Stomach (tissue), 4 donors: ENCODE measurements around the gene TFDP2.

Source experiments
- POLR2AphosphoS5 ChIP-seq, 3 donors: sonication (generic); formaldehyde crosslinking; IDR thresholded peaks; one replicate each; pipeline ENCODE4 v1.6.1; 2016; ENCODE audit warnings: antibody characterized with exemption in 3 of 3
- TF ChIP-seq, protein P1 (sequence below), 7 experiments: fragments of 450-650 bp in 4 of 7; fragments of 200-600 bp in 3 of 7; sonication (generic) in 3 of 7; IDR thresholded peaks; one replicate each; pipeline ENCODE4 v1.5.1; 2016 to 2019; ENCODE audit warnings: antibody characterized with exemption in 7 of 7, control low read depth in 2 of 7, mild to moderate bottlenecking in 1 of 7

DNA sequence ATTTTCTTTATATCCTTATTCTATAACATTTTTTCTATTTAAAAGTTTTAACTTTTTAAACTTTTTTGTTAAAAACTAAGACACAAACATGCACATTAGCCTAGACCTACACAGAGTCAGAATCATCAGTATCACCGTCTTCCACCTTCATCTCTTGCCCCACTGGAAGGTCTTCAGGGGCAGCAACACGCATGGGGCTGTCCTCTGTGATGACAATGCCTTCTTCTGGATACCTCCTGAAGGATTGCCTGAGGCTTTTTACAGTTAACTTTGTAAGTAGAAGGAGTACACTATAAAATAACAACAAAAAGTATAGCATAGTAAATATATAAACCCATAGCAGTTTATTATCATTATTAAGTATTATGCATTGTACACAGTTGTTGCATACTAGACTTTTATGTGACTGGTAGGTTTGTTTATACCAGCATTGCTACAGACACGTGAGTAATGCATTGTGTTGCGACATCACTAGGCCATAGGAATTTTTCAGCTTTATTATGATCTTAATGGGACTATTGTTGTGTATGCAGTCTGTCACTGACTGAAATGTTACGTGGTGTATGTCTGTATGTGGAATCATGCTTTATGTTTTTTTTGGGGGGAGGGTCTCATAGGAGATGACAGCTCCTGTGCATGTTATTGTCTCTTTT, 254.7 kb downstream of the TFDP2 start:
- peak in 2 of 3 donors; percentile 9 to 34 for TF ChIP-seq POLR2AphosphoS5 (IDR thresholded peaks at IDR 0.05)
- TF ChIP-seq, protein P1, sequence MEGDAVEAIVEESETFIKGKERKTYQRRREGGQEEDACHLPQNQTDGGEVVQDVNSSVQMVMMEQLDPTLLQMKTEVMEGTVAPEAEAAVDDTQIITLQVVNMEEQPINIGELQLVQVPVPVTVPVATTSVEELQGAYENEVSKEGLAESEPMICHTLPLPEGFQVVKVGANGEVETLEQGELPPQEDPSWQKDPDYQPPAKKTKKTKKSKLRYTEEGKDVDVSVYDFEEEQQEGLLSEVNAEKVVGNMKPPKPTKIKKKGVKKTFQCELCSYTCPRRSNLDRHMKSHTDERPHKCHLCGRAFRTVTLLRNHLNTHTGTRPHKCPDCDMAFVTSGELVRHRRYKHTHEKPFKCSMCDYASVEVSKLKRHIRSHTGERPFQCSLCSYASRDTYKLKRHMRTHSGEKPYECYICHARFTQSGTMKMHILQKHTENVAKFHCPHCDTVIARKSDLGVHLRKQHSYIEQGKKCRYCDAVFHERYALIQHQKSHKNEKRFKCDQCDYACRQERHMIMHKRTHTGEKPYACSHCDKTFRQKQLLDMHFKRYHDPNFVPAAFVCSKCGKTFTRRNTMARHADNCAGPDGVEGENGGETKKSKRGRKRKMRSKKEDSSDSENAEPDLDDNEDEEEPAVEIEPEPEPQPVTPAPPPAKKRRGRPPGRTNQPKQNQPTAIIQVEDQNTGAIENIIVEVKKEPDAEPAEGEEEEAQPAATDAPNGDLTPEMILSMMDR (IDR thresholded peaks at IDR 0.05) = no peak
